ENCODE results near the gene SCAMP1. TPM values are rescaled to one million over a fixed set of nuclear protein-coding genes. Genes with fewer than 3 reads are reported as not detected.

SCAMP1 gene
- total and polyA plus RNA-seq, 2 of the 13 experiments (the other 11 are each of a cell fraction or from before 2014, with no cell fraction given): 18.2 to 33.7 TPM

DNA sequence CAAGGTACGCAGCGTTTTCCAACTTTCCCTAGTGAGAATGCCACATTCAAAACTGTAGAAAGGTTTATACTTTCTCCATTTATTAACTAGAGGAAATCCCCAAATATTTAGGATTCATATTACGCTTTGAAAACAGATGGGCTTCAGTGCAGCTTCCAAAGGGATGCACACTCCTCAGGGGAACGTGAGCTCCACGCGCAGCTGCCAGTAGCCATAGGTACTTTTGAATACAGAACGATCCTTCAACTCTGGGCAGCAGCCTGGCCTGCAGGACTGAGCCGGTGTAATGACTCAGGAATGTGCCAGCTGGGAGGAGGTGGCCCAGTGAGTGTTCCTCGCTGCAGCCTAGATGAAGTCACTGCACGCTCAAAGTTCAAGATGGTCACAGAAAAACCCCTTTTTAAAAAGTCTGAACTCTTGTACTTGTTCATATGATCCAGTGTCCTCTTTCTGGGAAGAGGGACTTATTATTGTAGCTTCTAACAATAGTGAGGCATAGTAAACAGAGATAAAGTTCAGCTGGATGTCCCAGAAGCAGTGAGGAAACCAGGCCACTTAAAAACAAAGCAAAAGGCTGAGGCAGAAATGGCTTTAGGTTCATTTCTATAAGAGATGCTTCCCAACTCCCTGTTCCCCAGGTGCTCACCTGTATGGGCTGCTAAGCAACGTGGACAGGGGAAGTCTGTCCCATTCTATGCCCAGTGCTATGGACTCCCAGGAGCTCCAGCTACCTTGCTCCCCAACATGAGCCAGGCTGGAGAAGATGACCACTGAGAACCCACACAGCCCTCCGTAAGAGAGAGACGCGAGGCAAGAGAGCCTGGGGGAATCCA lies 158.2 kb downstream of the SCAMP1 start (continued):
- TF ChIP-seq, protein P1, sequence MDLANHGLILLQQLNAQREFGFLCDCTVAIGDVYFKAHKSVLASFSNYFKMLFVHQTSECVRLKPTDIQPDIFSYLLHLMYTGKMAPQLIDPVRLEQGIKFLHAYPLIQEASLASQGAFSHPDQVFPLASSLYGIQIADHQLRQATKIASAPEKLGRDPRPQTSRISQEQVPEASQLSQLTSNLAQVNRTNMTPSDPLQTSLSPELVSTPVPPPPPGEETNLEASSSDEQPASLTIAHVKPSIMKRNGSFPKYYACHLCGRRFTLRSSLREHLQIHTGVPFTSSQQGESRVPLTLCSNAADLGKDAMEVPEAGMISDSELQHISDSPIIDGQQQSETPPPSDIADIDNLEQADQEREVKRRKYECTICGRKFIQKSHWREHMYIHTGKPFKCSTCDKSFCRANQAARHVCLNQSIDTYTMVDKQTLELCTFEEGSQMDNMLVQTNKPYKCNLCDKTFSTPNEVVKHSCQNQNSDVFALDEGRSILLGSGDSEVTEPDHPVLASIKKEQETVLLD (CRISPR knock-in tag; IDR thresholded peaks at IDR 0.05; ENCODE audit: low read depth): no peak
- no peak for TF ChIP-seq ZNF382 (CRISPR knock-in tag; IDR thresholded peaks at IDR 0.05; ENCODE audit: borderline replicate concordance)
- TF ChIP-seq GABPA (IDR thresholded peaks at IDR 0.05; ENCODE audit: low read depth, low read length): no peak
- TF ChIP-seq GABPA (CRISPR knock-in tag; IDR thresholded peaks at IDR 0.05; ENCODE audit: low read depth): no peak; the same call in 1 of the 2 replicates
- no peak for TF ChIP-seq ZBTB7A (CRISPR knock-in tag; IDR thresholded peaks at IDR 0.05)
- TF ChIP-seq ZNF367 (CRISPR knock-in tag; IDR thresholded peaks at IDR 0.05; ENCODE audit: borderline replicate concordance): no peak
- TF ChIP-seq ZNF552 (CRISPR knock-in tag; IDR thresholded peaks at IDR 0.05; ENCODE audit: borderline replicate concordance): no peak
- TF ChIP-seq, protein P2, sequence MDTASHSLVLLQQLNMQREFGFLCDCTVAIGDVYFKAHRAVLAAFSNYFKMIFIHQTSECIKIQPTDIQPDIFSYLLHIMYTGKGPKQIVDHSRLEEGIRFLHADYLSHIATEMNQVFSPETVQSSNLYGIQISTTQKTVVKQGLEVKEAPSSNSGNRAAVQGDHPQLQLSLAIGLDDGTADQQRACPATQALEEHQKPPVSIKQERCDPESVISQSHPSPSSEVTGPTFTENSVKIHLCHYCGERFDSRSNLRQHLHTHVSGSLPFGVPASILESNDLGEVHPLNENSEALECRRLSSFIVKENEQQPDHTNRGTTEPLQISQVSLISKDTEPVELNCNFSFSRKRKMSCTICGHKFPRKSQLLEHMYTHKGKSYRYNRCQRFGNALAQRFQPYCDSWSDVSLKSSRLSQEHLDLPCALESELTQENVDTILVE (CRISPR knock-in tag; IDR thresholded peaks at IDR 0.05): no peak
- peak; percentile 72 for TF ChIP-seq SALL2 (CRISPR knock-in tag; IDR thresholded peaks at IDR 0.05)
- TF ChIP-seq HOXA5 (CRISPR knock-in tag; IDR thresholded peaks at IDR 0.05): peak; percentile 28; the same call in 1 of the 2 replicates
- TF ChIP-seq, protein P3, sequence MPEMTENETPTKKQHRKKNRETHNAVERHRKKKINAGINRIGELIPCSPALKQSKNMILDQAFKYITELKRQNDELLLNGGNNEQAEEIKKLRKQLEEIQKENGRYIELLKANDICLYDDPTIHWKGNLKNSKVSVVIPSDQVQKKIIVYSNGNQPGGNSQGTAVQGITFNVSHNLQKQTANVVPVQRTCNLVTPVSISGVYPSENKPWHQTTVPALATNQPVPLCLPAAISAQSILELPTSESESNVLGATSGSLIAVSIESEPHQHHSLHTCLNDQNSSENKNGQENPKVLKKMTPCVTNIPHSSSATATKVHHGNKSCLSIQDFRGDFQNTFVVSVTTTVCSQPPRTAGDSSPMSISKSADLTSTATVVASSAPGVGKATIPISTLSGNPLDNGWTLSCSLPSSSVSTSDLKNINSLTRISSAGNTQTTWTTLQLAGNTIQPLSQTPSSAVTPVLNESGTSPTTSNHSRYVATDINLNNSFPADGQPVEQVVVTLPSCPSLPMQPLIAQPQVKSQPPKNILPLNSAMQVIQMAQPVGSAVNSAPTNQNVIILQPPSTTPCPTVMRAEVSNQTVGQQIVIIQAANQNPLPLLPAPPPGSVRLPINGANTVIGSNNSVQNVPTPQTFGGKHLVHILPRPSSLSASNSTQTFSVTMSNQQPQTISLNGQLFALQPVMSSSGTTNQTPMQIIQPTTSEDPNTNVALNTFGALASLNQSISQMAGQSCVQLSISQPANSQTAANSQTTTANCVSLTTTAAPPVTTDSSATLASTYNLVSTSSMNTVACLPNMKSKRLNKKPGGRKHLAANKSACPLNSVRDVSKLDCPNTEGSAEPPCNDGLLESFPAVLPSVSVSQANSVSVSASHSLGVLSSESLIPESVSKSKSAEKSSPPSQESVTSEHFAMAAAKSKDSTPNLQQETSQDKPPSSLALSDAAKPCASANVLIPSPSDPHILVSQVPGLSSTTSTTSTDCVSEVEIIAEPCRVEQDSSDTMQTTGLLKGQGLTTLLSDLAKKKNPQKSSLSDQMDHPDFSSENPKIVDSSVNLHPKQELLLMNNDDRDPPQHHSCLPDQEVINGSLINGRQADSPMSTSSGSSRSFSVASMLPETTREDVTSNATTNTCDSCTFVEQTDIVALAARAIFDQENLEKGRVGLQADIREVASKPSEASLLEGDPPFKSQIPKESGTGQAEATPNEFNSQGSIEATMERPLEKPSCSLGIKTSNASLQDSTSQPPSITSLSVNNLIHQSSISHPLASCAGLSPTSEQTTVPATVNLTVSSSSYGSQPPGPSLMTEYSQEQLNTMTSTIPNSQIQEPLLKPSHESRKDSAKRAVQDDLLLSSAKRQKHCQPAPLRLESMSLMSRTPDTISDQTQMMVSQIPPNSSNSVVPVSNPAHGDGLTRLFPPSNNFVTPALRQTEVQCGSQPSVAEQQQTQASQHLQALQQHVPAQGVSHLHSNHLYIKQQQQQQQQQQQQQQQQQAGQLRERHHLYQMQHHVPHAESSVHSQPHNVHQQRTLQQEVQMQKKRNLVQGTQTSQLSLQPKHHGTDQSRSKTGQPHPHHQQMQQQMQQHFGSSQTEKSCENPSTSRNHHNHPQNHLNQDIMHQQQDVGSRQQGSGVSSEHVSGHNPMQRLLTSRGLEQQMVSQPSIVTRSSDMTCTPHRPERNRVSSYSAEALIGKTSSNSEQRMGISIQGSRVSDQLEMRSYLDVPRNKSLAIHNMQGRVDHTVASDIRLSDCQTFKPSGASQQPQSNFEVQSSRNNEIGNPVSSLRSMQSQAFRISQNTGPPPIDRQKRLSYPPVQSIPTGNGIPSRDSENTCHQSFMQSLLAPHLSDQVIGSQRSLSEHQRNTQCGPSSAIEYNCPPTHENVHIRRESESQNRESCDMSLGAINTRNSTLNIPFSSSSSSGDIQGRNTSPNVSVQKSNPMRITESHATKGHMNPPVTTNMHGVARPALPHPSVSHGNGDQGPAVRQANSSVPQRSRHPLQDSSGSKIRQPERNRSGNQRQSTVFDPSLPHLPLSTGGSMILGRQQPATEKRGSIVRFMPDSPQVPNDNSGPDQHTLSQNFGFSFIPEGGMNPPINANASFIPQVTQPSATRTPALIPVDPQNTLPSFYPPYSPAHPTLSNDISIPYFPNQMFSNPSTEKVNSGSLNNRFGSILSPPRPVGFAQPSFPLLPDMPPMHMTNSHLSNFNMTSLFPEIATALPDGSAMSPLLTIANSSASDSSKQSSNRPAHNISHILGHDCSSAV (CRISPR knock-in tag; IDR thresholded peaks at IDR 0.05; ENCODE audit: borderline replicate concordance): no peak
- peak; percentile 92 for TF ChIP-seq ZSCAN9 (CRISPR knock-in tag; IDR thresholded peaks at IDR 0.05; ENCODE audit: borderline replicate concordance)
- TF ChIP-seq HOXA7 (CRISPR knock-in tag; IDR thresholded peaks at IDR 0.05): no peak
- TF ChIP-seq, protein P4, sequence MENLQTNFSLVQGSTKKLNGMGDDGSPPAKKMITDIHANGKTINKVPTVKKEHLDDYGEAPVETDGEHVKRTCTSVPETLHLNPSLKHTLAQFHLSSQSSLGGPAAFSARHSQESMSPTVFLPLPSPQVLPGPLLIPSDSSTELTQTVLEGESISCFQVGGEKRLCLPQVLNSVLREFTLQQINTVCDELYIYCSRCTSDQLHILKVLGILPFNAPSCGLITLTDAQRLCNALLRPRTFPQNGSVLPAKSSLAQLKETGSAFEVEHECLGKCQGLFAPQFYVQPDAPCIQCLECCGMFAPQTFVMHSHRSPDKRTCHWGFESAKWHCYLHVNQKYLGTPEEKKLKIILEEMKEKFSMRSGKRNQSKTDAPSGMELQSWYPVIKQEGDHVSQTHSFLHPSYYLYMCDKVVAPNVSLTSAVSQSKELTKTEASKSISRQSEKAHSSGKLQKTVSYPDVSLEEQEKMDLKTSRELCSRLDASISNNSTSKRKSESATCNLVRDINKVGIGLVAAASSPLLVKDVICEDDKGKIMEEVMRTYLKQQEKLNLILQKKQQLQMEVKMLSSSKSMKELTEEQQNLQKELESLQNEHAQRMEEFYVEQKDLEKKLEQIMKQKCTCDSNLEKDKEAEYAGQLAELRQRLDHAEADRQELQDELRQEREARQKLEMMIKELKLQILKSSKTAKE (CRISPR knock-in tag; IDR thresholded peaks at IDR 0.05; ENCODE audit: borderline replicate concordance): peak; percentile 32; the same call in 1 of the 2 replicates

All from HepG2 (cell line).